ENCODE measurements around the gene NUTM2B.
"Not testable (repeated sequence)": the region's sequence is repeated elsewhere in the genome, so short reads cannot be mapped to it uniquely, and the experiment has no call there.

Gene NUTM2B

DNA sequence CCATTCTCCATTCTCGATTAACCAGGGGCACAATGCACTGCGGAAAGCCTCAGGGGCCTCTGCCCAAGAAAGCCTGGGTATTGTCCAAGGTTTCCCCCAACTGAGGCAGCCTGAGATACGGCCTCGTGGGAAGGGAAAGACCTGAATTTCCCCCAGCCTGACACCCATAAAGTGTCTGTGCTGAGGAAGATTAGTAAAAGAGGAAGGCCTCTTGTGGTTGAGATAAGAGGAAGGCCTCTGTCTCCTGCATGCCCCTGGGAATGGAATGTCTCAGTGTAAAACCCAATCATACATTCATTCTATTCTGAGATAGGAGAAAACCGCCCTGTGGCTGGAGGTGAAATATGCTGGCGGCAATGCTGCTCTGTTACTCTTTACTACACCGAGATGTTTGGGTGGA, 41.8 kb downstream of the NUTM2B start:
- DNase-seq (ENCODE audit: low spot score): not testable (repeated sequence)

DNA sequence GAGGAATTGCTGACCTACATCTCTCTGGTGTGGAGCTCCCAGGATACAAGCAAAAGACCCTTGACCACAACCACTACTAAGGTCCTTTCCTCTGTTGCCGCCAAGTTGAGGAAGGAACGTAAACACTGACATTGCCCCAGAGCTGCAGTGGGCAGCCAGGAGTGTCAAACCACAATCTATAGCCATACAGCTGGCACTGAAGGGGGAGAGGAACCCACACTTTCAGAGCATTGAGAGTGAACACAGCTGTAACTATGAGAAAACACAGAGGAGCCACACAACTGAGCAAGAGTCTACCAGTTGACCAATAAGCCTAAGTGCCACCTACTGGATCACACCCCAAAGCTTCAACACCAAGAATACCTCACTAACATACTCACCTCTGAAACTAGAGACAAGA, 45.5 kb downstream of the NUTM2B start:
- DNase-seq (ENCODE audit: low spot score): not testable (repeated sequence)

DNA sequence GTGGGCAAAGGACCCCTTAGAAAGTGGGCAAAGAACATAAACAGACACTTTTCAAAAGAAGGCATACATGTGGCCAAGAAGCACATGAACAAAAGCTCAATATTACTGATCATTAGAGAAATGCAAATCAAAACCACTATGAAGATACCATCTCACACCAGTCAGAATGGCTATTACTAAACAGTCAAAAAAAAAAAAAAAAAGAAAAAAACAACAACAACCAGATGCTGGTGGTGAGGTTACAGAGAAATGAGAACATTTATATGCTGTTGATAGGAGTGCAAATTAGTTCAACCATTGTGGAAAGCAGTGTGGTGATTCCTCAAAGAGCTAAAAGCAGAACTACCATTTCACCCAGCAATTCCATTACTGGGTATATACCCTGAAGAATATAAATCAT, 50.6 kb downstream of the NUTM2B start:
- not testable (repeated sequence) for DNase-seq (ENCODE audit: low spot score)

DNA sequence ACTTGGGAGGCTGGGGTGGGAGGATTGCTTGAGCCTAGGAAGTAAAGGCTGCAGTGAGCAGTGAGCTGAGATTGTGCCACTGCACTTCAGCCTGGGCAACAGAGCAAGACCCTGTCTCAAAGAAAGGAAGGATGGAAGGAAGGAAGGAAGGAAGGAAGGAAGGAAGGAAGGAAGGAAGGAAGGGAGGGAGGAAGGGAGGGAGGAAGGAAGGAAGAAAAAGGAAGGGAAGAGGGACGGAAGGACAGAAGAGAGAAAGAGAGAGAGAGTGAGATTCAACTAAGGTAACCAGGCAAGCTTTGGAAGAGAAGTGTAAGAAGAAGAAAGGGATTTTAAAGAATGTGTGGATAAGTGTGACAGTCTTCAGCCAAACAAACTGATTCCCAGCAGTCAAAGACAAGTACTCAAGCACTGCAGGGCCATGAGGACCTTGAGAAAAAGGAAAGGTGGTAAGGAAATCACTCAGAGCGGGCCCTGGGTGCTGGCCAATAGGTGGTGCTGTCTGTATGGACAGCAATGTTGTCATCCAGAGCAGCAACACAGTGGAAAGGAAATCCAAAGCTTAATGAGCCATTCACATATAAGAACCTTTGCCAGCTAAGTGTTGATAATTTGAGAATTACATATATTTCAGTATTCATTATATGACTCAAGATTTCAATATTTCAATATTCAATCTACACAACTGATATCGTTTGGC, 55.4 kb downstream of the NUTM2B start:
- not testable (repeated sequence) for DNase-seq (ENCODE audit: low spot score)

All from ecto neural progenitor cell (in vitro differentiated cells).